Epithelial cell of prostate (primary cell): Measurements from ENCODE around the gene MAPK8IP1.
"Not testable (repeated sequence)": the region's sequence is repeated elsewhere in the genome, so short reads cannot be mapped to it uniquely, and the experiment has no call there.

ENCODE experiments used
- DNase-seq: peaks from one replicate; pipeline ENCODE4 v3.0.0-alpha.2; 2011; ENCODE audit warnings: low read depth, low spot score
- H3K27ac ChIP-seq: fragments of 450-650 bp; 2 replicates; pipeline ENCODE4 v1.5.1; 2017; ENCODE audit warnings: mild to moderate bottlenecking

The MAPK8IP1 gene

GRCh38 chr11:45885274-45885920 is at the start of gene MAPK8IP1:
MAPK8IP1 (plus strand) TSS chr11:45885651; CDS start chr11:45885821, 170 bp downstream.
- no peak for DNase-seq
- no peak within 1 kb of the TSS for H3K27ac ChIP-seq

- no peak for DNase-seq
- no peak overlapping the region for H3K27ac ChIP-seq
These were observed 46.2 kb upstream of the MAPK8IP1 start for GRCh38 chr11:45839204-45839603.

- H3K27ac ChIP-seq, DNase-seq: not testable (repeated sequence)
These were observed 45.2 kb upstream of the MAPK8IP1 start for GRCh38 chr11:45840251-45840650.

- no peak overlapping the region for H3K27ac ChIP-seq
- peak; percentile 57 for DNase-seq
These were observed 42.1 kb upstream of the MAPK8IP1 start for GRCh38 chr11:45843158-45843924.

GRCh38 chr11:45844822-45845578 is 40.5 kb upstream of the MAPK8IP1 start:
- H3K27ac ChIP-seq, result no peak overlapping the region
- DNase-seq, result no peak

GRCh38 chr11:45846174-45846675 is 39.2 kb upstream of the MAPK8IP1 start:
- no peak overlapping the region for H3K27ac ChIP-seq
- no peak for DNase-seq

- H3K27ac ChIP-seq, result peak within 1 kb of the TSS; percentile 35
- DNase-seq, result peak; percentile 75
These were observed 38.2 kb upstream of the MAPK8IP1 start, which contains the start of gene CRY2 for GRCh38 chr11:45846974-45847910. CRY2 (plus strand) TSS chr11:45847475; CDS start chr11:45847491, 16 bp downstream.

- DNase-seq, result no peak
These were observed 37.5 kb upstream of the MAPK8IP1 start for GRCh38 chr11:45847911-45848316.

GRCh38 chr11:45848654-45849081 is 36.8 kb upstream of the MAPK8IP1 start:
- H3K27ac ChIP-seq, result no peak overlapping the region
- DNase-seq, result no peak

More at GRCh38 chr11:45847911-45848316, 37.5 kb upstream of the MAPK8IP1 start:
- H3K27ac ChIP-seq, result peak overlapping the region; percentile 35

GRCh38 chr11:45850446-45850845 is 35.0 kb upstream of the MAPK8IP1 start:
- no peak overlapping the region for H3K27ac ChIP-seq
- DNase-seq, result no peak

GRCh38 chr11:45851228-45851627 is 34.2 kb upstream of the MAPK8IP1 start:
- H3K27ac ChIP-seq, result no peak overlapping the region
- no peak for DNase-seq

GRCh38 chr11:45852018-45852711 is 33.3 kb upstream of the MAPK8IP1 start:
- no peak for DNase-seq
- no peak overlapping the region for H3K27ac ChIP-seq

GRCh38 chr11:45852712-45853101 is 32.7 kb upstream of the MAPK8IP1 start:
- no peak for DNase-seq
- H3K27ac ChIP-seq, result no peak overlapping the region

- H3K27ac ChIP-seq, result no peak overlapping the region
- no peak for DNase-seq
These were observed 31.9 kb upstream of the MAPK8IP1 start for GRCh38 chr11:45853332-45854219.

- H3K27ac ChIP-seq, result no peak overlapping the region
- DNase-seq, result no peak
These were observed 30.1 kb upstream of the MAPK8IP1 start for GRCh38 chr11:45855308-45855707.

GRCh38 chr11:45856044-45856468 is 29.4 kb upstream of the MAPK8IP1 start:
- no peak overlapping the region for H3K27ac ChIP-seq
- DNase-seq, result no peak

GRCh38 chr11:45857961-45858474 is 27.4 kb upstream of the MAPK8IP1 start:
- no peak for DNase-seq
- H3K27ac ChIP-seq, result no peak overlapping the region
